ENCODE measurements around the gene NTNG1. TPM values are rescaled to one million over a fixed set of nuclear protein-coding genes. Genes with fewer than 3 reads are reported as not detected.

The NTNG1 gene
- total and polyA plus RNA-seq, 4 donors: 19.8 to 26.8 (median 25.2) TPM

DNA sequence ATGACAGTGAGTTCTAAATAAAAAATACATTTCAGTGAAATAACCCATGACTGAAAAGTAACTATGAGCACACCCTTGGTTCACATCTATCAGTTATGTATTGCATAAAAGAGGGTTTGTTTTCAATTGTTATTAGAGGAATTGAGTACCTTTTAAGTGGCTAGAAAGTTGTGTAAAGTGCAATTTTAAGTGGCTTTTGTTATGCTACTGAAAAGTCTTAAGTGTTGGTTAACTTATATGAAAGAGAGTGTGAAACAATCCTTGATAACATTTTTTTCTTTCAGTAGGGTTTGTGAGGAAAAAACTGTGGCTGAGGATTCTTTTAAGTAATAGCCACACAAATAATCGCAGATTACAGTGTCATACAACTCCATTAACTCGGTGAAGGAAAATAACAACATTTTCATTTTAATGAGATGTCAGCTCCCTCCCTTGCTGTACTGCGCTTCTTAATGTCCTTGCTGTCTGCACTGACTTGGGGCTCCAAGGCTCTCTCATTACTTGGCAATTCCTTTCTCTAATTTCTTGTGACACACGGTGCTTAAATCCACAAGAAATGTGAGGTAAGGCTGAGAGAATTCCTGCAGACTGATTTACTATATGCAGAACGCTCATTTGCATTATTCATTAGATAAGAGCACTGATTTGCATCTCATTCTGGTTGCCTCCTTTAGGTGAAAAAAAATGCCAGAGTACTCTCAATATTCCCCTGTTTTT, 40.6 kb downstream of the NTNG1 start:
- H3K27ac ChIP-seq (ENCODE audit: low read depth, low read length): no peak overlapping the region
- no peaks in the 10 kb centered on the region for H3K4me1 ChIP-seq (ENCODE audit: control insufficient read depth, insufficient read depth, low read length)
- peak in 2 of 6 donors; percentile 15 to 64 for DNase-seq (ENCODE audit: low read depth in 4 of 6, low spot score in 6 of 6)
- H3K27me3 ChIP-seq (ENCODE audit: control insufficient read depth, insufficient read depth, low read length): no peaks in the 10 kb centered on the region
- no peaks in the 10 kb centered on the region for H3K9me3 ChIP-seq (ENCODE audit: control insufficient read depth, insufficient read depth, low read length)
- H3K4me3 ChIP-seq (ENCODE audit: low read depth, low read length): no peak overlapping the region
- H3K36me3 ChIP-seq (ENCODE audit: control insufficient read depth, insufficient read depth, low read length): no peaks in the 10 kb centered on the region
- no CpG with 5 or more reads among the region's 5 CpGs for WGBS (ENCODE audit: insufficient coverage)

DNA sequence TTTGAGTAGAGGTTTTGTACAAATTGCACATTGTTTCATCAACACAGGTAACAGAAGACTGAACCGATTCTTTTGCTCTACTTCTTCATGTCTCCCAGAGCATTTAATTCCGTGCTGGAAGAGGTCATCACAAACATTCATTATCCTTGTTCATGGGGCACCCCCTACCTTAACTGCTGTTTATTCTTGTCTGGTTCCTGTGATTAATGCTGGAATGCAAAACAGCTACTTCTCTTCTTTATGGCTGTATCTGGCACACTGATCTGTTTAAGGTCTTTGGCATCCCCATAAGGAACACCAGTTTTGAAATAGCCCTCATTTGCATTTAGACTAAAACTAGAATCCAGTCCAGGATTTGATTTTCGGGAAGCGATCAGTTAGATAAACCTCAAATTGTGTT, 42.2 kb downstream of the NTNG1 start:
- peak in 1 of 6 donors; percentile 38 for DNase-seq (ENCODE audit: low read depth in 4 of 6, low spot score in 6 of 6)
- Histone ChIP-seq H3K9me3 (ENCODE audit: control insufficient read depth, insufficient read depth, low read length) (no peaks in the 10 kb centered on the region), H3K4me1 (ENCODE audit: control insufficient read depth, insufficient read depth, low read length) (no peaks in the 10 kb centered on the region), H3K27ac (ENCODE audit: low read depth, low read length) (no peak overlapping the region), H3K27me3 (ENCODE audit: control insufficient read depth, insufficient read depth, low read length) (no peaks in the 10 kb centered on the region), H3K4me3 (ENCODE audit: low read depth, low read length) (no peak overlapping the region), H3K36me3 (ENCODE audit: control insufficient read depth, insufficient read depth, low read length) (no peaks in the 10 kb centered on the region)
- WGBS (ENCODE audit: insufficient coverage): 7% methylated on average over 2 of the region's 4 CpGs

GRCh38 chr1:107184888-107185287, 44.0 kb downstream of the NTNG1 start:
- Histone ChIP-seq H3K36me3 (ENCODE audit: control insufficient read depth, insufficient read depth, low read length) (no peaks in the 10 kb centered on the region), H3K27me3 (ENCODE audit: control insufficient read depth, insufficient read depth, low read length) (no peaks in the 10 kb centered on the region), H3K4me3 (ENCODE audit: low read depth, low read length) (no peak overlapping the region), H3K27ac (ENCODE audit: low read depth, low read length) (no peak overlapping the region), H3K4me1 (ENCODE audit: control insufficient read depth, insufficient read depth, low read length) (no peaks in the 10 kb centered on the region), H3K9me3 (ENCODE audit: control insufficient read depth, insufficient read depth, low read length) (no peaks in the 10 kb centered on the region)
- WGBS (ENCODE audit: insufficient coverage): 39% methylated on average over 2 of the region's 2 CpGs
- no peak for DNase-seq (ENCODE audit: low read depth in 4 of 6, low spot score in 6 of 6)

GRCh38 chr1:107187399-107187798, 46.6 kb downstream of the NTNG1 start:
- H3K36me3 ChIP-seq (ENCODE audit: control insufficient read depth, insufficient read depth, low read length): no peaks in the 10 kb centered on the region
- no peak overlapping the region for H3K4me3 ChIP-seq (ENCODE audit: low read depth, low read length)
- H3K9me3 ChIP-seq (ENCODE audit: control insufficient read depth, insufficient read depth, low read length): no peaks in the 10 kb centered on the region
- no CpG with 5 or more reads among the region's 3 CpGs for WGBS (ENCODE audit: insufficient coverage)
- no peak for DNase-seq (ENCODE audit: low read depth in 4 of 6, low spot score in 6 of 6)
- no peaks in the 10 kb centered on the region for H3K27me3 ChIP-seq (ENCODE audit: control insufficient read depth, insufficient read depth, low read length)
- no peak overlapping the region for H3K27ac ChIP-seq (ENCODE audit: low read depth, low read length)
- H3K4me1 ChIP-seq (ENCODE audit: control insufficient read depth, insufficient read depth, low read length): no peaks in the 10 kb centered on the region

DNA sequence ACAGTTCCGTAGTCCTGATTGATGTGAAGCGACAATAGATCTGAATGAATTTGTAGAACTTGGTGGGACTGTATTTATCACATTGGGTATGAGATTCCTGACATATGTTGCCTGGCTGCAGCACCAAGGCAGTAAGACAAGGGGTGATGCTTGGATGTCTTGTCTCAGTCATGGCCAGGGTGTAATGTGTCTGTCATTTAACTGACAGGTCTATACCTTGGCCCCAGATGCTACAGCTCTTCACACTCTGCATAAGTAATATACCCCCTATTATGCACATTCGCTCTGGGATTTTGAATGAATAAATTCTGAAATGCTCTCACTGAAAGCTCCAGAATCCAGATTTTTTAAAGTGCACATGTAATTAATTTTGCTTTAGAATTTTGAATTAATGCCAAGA, 47.3 kb downstream of the NTNG1 start:
- Histone ChIP-seq H3K4me1 (ENCODE audit: control insufficient read depth, insufficient read depth, low read length) (no peaks in the 10 kb centered on the region), H3K4me3 (ENCODE audit: low read depth, low read length) (no peak overlapping the region), H3K9me3 (ENCODE audit: control insufficient read depth, insufficient read depth, low read length) (no peaks in the 10 kb centered on the region), H3K36me3 (ENCODE audit: control insufficient read depth, insufficient read depth, low read length) (no peaks in the 10 kb centered on the region), H3K27me3 (ENCODE audit: control insufficient read depth, insufficient read depth, low read length) (no peaks in the 10 kb centered on the region), H3K27ac (ENCODE audit: low read depth, low read length) (no peak overlapping the region)
- 93% methylated on average over 2 of the region's 3 CpGs for WGBS (ENCODE audit: insufficient coverage)
- DNase-seq (ENCODE audit: low read depth in 4 of 6, low spot score in 6 of 6): no peak

DNA sequence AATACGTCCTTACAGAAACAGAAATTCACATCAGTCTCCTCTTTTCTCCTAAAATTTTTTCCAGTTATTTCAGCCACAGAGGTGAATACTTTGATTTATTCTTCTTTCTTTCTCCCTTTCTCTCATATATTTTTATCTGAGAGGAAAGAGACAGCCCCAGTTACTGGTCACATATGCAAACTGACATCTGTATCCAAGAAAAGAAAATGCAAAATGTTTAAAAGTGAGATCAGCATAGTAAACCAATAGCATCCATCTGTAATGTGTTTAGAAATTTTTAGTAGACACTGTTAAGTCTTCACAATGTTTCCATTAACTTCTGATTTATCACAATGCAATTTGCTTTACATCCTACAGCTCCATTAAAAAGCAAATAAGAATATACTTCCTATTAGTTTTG, 53.5 kb downstream of the NTNG1 start:
- Histone ChIP-seq H3K9me3 (ENCODE audit: control insufficient read depth, insufficient read depth, low read length) (no peaks in the 10 kb centered on the region), H3K4me3 (ENCODE audit: low read depth, low read length) (no peak overlapping the region), H3K27ac (ENCODE audit: low read depth, low read length) (no peak overlapping the region), H3K36me3 (ENCODE audit: control insufficient read depth, insufficient read depth, low read length) (no peaks in the 10 kb centered on the region), H3K4me1 (ENCODE audit: control insufficient read depth, insufficient read depth, low read length) (no peaks in the 10 kb centered on the region), H3K27me3 (ENCODE audit: control insufficient read depth, insufficient read depth, low read length) (no peaks in the 10 kb centered on the region)
- no peak for DNase-seq (ENCODE audit: low read depth in 4 of 6, low spot score in 6 of 6)
- 83% methylated on average over 1 of the region's 1 CpG for WGBS (ENCODE audit: insufficient coverage)

- Histone ChIP-seq H3K9me3 (ENCODE audit: control insufficient read depth, insufficient read depth, low read length) (no peaks in the 10 kb centered on the region), H3K27me3 (ENCODE audit: control insufficient read depth, insufficient read depth, low read length) (no peaks in the 10 kb centered on the region), H3K4me1 (ENCODE audit: control insufficient read depth, insufficient read depth, low read length) (no peaks in the 10 kb centered on the region), H3K36me3 (ENCODE audit: control insufficient read depth, insufficient read depth, low read length) (no peaks in the 10 kb centered on the region), H3K4me3 (ENCODE audit: low read depth, low read length) (no peak overlapping the region), H3K27ac (ENCODE audit: low read depth, low read length) (no peak overlapping the region)
- WGBS (ENCODE audit: insufficient coverage): 93% methylated on average over 1 of the region's 1 CpG
- DNase-seq (ENCODE audit: low read depth in 4 of 6, low spot score in 6 of 6): no peak
Observed at GRCh38 chr1:107195476-107195875, 54.6 kb downstream of the NTNG1 start.

DNA sequence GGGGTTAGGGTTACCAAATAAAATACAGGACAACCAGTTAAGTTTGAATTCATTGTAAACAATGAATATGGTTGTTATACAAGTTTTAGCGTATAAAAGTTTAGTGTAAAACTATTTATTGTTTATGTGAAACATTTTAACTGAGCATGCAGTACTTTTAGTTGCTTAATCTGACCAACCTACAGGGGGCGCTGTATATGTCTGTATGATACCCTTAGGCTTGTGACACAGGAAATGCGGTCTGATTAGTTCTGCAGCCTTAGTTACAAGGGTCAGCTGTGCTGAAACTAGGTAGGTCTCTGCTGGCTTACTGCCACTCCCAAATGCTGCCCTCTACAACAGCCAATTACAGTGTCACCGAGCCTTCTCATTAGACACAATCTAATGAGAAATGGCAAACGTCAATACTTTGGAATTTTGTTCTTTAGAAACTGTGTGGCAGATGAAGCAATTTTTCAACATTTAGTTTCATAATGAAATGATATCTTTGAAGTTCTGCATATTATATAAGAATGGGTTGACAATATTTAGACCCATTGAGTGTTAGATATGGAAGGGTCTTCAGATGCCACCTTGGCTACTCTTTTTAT, 56.2 kb downstream of the NTNG1 start:
- no peaks in the 10 kb centered on the region for H3K27me3 ChIP-seq (ENCODE audit: control insufficient read depth, insufficient read depth, low read length)
- no peaks in the 10 kb centered on the region for H3K9me3 ChIP-seq (ENCODE audit: control insufficient read depth, insufficient read depth, low read length)
- H3K36me3 ChIP-seq (ENCODE audit: control insufficient read depth, insufficient read depth, low read length): no peaks in the 10 kb centered on the region
- WGBS (ENCODE audit: insufficient coverage): 32% methylated on average over 2 of the region's 5 CpGs
- no peak overlapping the region for H3K4me3 ChIP-seq (ENCODE audit: low read depth, low read length)
- DNase-seq (ENCODE audit: low read depth in 4 of 6, low spot score in 6 of 6): no peak
- H3K27ac ChIP-seq (ENCODE audit: low read depth, low read length): no peak overlapping the region
- H3K4me1 ChIP-seq (ENCODE audit: control insufficient read depth, insufficient read depth, low read length): no peaks in the 10 kb centered on the region

DNA sequence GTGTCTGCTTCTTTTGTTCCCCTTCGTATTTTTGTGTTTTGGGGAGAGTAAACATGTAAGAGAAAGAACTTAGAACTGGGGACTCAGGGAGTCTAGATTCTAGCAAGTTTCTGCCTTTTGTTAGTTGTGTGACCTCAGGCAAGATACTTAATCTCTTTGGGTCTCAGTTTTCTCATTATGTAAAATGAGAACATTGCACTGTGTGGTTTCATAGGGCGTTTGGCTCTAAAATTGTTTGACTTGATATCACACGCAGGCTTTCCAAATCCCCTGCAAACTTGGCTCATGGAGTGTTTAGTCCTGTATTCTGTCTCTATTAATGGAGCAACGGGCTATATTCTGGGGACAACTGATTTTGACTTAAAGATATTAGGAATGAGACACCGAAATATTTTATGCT, 57.7 kb downstream of the NTNG1 start:
- Histone ChIP-seq H3K9me3 (ENCODE audit: control insufficient read depth, insufficient read depth, low read length) (no peaks in the 10 kb centered on the region), H3K27ac (ENCODE audit: low read depth, low read length) (no peak overlapping the region), H3K36me3 (ENCODE audit: control insufficient read depth, insufficient read depth, low read length) (no peaks in the 10 kb centered on the region), H3K4me3 (ENCODE audit: low read depth, low read length) (no peak overlapping the region), H3K4me1 (ENCODE audit: control insufficient read depth, insufficient read depth, low read length) (no peaks in the 10 kb centered on the region), H3K27me3 (ENCODE audit: control insufficient read depth, insufficient read depth, low read length) (no peaks in the 10 kb centered on the region)
- WGBS (ENCODE audit: insufficient coverage): 76% methylated on average over 4 of the region's 5 CpGs
- DNase-seq (ENCODE audit: low read depth in 4 of 6, low spot score in 6 of 6): peak in 1 of 6 donors; percentile 51

DNA sequence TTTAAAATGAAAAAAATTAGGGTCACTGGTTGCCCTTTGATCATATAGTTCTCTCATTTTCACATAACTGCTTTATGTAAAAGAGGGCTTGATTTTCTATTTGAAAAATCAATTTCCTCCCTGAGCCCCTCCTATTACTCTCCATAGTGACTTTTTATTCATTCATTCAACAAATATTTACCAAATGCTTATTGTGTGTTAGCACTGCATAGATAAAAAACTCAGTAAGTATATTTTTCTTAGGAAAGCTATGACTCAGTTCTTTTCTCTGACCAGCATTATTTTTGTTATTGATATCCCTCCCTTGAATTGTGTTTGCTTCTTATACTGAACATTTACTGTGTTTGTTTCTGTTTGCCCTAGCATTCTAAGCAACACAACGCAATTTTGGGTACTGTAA, 59.8 kb downstream of the NTNG1 start:
- H3K4me3 ChIP-seq (ENCODE audit: low read depth, low read length): no peak overlapping the region
- H3K27ac ChIP-seq (ENCODE audit: low read depth, low read length): no peak overlapping the region
- no peaks in the 10 kb centered on the region for H3K9me3 ChIP-seq (ENCODE audit: control insufficient read depth, insufficient read depth, low read length)
- no peak for DNase-seq (ENCODE audit: low read depth in 4 of 6, low spot score in 6 of 6)
- H3K4me1 ChIP-seq (ENCODE audit: control insufficient read depth, insufficient read depth, low read length): no peaks in the 10 kb centered on the region
- H3K36me3 ChIP-seq (ENCODE audit: control insufficient read depth, insufficient read depth, low read length): no peaks in the 10 kb centered on the region
- WGBS (ENCODE audit: insufficient coverage): no CpG with 5 or more reads among the region's 1 CpG
- H3K27me3 ChIP-seq (ENCODE audit: control insufficient read depth, insufficient read depth, low read length): no peaks in the 10 kb centered on the region

All from spinal cord (tissue), 10 donors.